Muscle of back (tissue), 11 donors: Measurements from ENCODE around the gene ISCU. TPM values are rescaled to one million over a fixed set of nuclear protein-coding genes. Genes with fewer than 3 reads are reported as not detected.
"Not testable (repeated sequence)": the region's sequence is repeated elsewhere in the genome, so short reads cannot be mapped to it uniquely, and the experiment has no call there.

Source experiments
- DNase-seq, 3 donors: peaks; one replicate each; pipeline versions ENCODE4 v3.0.0 to v3.0.0-alpha.2; 2013
- polyA plus RNA-seq, 10 donors: library from polyadenylated mRNA; unstranded; fragments of 120-200 nt; gene quantifications; one replicate each; pipeline ENCODE4 v1.2.1, GENCODE V29; 2013; ENCODE audit not compliant: insufficient read length in 10 of 10

The ISCU gene
- polyA plus RNA-seq, 10 donors: 82.1 to 99.6 (median 88.4) TPM

DNA sequence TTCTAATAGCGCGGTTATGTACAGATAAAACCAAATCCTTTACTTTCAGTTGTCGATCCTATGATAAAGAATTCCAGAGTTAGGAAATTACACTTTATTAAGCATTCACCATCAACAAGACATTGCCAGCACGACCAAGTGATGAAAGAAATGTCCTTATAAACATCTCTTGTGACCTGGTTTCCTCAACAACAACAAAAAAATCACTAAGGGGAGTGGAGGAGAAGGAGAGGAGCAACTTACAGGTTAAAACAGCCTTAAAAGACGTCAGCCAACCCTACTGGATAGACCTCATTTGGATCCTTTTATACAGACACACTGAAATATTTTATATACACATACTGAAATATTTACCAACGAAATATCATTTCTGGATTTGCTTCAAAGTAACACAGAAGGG is 24.2 kb upstream of the ISCU start:
- no peak for DNase-seq

DNA sequence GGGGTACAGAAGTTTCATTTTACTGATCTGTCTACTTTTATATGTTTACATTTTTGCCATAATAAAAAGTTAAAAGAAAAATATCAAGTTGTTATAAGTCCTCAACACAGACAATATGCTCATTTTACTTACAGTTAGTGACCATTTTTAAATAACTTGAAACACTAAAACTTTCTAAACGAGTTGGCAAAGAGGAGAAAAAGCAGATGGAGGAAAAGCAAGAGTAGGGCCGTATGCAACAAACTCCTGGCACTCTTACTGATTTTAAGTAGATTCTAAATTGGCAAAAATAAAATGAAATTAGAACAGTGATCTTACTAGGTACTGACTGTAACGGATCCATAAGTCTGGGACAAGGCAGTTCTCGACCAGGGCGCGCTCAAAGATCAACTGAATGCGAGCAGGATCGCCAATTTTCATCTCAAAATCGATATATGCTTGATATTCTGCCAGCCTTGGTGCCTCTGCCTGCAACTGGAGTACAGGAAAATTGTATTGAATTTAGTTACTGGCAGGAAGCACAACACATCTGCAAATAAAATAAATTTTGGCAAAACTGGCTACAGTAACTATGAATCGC is 23.7 kb upstream of the ISCU start:
- no peak for DNase-seq

DNA sequence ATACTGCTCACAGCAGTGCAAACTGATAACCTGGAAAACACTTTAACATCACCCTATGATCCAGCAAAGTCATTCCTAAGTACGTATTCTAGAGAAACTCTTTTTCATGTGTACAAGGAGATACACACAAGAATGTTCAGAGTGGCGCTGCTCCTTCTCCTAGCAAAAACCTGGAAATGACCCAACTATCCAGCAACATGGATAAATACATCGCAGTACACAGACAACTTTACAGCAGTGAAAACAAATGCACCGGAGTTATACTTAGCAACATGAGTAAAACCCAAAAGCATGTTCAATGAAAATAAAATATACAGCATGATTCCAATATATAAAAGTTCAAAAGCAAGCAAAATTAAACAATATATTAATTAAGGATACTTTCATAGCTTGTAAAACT is 20.1 kb upstream of the ISCU start:
- DNase-seq: no peak

DNA sequence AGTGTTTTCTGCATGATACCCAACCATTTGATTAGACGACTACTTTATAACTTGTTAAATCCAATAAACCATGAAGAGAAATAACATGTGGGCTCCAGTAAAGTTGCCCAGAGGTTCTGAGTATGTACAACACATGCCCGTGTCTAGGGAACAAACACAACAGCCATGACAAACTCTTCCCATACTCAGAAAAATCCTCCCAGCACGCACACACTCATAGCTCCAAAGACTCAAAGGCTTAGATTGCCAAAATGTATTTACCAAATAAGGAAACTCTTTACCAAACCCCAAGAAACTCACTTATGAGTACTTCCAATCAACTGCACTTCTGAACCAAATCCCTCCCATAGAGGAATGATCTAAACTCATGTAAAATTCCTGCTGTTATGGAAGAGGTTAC is 18.7 kb upstream of the ISCU start:
- no peak for DNase-seq

DNA sequence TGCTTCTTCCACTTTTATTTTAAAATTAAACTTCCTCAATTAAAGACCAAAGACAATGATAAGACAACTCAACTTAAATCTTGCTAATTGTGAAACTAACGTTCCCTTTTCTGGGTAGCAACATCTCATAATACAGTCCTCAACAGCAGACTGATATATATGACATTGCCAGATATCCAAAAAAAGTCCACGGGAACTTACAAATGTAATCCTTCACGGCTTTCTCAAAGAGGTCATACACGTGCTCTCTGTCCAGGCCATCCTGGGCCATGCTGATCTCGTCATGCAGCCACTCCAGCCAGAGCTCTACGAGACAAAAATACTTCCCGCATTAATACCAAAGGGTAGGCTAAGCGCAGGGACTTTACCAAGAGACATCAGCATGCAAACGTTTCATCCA is 14.7 kb upstream of the ISCU start:
- DNase-seq: no peak

DNA sequence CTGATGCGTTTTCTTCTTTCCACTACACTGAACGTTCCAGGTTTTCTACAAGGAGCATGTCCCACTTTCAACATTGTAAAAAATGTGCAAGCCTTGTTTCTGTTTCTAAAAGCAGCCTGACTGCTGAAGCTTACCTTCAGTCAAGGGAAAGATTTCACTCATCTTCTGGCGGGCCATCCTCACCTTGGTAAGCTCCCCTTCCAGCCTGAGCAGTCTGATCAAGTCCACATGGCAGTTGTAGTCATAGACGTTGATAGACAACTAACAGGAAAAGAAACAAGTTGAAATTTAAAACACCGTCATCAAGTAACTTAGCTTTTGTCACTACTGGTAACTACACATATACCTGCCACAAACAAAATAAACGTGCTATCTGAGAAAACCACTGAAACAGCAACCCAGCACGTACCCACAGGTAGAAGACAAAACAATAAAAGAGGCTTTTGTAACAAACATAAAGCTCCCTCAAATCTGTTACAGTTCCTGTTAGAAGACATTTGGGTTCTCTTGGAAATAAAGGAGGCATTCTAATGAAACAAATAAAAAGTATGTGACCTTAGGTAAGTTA is 13.4 kb upstream of the ISCU start:
- no peak for DNase-seq

DNA sequence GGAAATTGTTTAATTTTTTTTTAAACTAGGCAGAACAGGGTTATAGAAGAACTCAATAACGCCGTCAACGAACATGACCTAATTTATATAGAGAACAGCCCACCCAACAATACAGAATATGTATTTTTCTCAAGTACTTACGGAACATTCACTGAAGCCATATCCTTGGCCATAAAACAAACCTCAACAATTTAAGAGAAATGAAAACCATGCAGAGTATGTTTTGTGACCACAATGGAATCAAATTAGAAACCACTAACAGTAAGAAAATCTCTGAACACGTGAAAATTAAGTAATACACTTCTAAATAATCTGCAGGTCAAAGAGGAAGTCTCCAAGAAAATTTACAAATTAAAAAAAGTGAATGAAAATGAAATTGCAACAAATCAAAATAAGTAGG is 10.9 kb upstream of the ISCU start:
- DNase-seq: no peak

DNA sequence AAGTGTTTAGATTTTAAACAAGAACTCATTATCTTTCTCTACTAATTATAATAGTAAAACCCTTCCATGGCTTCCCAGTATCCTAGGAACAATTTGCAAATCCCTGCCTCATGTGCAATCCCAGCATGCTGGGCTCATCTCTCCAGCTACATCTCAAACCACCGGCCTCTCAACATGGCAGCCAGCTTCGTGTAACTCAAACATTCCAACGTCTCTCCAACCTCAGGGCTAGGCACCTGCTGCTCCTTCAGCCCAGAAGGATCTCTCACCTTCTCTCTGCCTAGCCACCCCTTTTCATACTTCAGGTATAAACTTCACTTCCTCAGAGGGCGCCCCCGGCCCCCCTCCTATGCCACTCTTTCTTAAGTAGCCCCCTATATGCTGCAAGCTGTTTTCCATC is 8.6 kb upstream of the ISCU start:
- no peak for DNase-seq

DNA sequence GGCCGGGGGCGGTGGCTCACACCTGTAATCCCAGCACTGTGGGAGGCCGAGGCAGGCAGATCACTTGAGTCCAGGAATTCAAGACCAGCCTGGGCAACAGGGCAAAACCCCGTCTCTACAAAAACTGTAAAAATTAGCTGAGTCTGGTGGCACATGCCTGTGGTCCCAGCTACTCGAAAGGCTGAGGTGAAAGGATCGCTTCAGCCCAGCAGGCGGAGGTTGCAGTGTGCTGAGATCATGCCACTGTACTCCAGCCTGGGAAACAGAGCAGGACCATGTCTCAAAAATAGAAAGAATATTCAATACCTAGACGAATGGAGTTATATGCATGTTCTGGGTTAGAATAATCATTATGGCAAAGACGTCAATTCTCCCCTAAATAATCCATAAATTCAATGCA is 7.0 kb upstream of the ISCU start:
- not testable (repeated sequence) for DNase-seq

DNA sequence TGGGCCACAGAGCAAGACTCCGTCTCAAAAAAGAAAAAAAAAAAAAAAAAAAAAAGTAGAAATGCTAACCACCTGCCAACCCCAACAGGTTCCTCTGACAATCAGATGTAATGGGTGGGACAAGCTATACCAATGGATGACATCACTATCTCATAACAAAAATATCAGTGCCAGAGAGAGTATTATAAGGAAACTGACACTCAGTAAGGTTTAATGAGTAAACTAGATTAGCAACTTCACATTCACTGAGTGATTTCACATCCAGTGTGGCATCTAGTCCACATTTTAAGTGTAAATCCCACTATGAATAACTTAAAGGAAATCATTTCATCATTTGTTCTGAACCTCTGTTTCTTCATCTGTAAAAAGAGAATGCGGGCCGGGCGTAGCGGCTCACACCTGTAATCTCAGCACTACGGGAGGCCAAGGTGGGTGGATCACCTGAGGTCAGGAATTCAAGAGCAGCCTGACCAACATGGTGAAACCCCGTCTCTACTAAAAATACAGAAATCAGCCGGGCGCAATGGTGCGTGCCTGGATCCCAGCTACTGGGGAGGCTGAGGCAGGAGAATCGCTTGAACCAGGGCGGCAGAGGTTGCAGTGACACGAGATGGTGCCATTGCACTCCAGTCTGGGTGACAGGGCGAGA is 3.3 kb upstream of the ISCU start:
- DNase-seq: no peak

DNA sequence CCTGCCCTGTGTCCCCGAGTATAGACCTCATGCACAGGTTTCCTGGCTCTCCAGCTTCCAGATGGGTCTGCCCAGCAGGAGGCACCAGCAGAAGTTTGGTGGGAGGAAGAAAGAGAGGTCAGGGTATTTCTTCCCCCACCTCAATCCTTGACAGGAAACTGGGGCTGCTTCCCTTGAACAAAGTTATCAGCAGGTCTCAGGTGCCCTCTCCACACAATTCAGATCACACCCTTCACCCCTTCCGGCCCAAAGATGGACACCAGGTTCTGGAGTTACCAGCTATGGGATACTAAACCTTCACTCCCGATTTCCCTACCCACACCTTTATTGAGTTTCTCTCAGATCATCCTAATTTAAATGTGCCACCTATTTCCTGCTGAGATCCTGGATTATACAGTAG is 2.6 kb upstream of the ISCU start:
- no peak for DNase-seq

DNA sequence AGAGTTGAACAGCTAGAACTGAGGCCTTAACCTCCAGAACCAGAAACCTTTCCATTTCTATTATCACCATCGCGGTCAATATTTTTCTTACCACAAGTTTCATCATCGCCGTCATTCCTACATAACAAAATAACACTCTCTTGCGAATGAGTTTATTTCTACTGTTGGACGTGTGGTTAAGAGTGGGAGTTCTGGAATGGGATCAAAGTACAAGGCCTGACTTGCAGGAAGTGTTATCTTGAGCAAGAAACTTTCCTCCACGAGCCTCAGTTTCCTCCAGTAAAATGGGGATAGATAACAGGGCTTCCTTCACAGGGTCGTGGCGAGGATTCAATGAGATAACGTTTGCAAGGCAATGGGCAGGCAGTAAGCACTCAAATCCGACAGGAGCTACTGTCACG is 2.1 kb upstream of the ISCU start:
- no peak for DNase-seq

DNA sequence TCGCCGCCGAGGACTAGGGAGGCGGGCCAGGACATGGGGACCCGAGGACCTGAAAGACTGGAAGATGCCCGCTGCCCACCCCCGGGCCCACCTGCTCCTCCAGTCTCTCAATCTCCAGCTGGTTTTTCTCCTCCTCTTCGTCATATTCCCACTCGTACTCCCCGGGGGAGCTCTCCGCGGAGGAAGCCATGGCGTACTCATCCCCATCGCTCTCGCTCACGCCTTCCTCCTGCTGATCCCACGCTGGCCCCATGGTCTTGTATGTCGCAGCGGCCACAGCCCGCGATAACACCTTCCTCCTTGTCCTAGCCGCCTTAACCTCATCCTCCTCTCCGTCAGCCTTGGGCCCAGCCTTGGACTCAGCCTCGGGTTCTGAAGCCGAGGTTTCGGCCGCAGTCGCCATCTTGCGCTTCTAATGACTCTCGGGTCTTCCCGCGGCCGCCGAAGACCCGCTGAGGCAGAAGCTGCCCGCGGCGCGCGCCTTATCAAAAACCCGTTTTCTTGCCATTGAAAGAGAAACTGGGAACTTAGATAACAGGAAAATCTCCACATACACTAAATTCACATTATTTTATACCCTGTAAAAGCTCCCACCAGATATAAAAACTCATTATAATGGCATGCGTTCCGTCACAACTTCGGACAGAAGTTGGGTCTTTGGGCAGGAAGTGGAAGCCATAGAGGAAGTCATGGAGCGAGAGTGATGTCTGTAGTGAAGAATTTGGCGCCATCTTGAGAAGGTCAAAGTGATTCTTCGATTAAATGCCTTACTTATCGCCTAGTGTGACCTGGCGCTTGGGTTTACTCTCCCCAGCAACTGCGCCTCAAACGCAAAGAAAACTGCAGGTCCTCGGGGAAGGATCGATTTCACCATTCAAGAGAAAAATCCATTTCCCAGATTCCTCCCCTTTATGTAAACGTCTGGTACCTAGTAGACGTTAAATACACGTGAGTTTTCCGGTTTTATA is 1.4 kb upstream of the ISCU start, which contains the start of gene SART3:
TSS of gene SART3 (minus strand) at position 422 of the 968 bp plus-strand sequence. CDS start at position 403, 19 bp downstream.
- peak; percentile 91 to 97 (median 91) for DNase-seq

DNA sequence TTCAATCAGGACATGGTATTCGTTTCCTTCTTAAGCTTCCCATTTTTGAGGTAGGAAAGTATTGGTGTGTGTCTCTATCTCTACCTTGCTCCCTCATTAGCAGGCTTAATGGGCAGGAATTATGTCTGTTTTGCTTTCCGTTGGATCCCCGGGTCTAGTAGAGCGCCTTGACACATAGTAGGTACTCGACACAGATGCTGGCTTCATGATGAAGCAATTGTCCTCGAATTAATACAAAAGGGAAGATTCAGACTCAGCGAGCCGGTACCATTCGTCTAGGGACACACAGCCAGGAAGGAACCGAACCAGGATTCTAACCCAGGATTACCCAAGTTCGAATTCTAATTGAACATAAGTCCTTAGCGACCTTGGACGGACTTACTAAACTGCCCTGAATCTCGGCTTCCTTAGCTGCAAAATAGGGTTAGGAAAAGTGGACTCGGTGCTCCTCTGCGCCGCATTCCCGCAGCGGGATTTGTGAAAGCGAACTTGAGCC is 496 bp upstream of the ISCU start:
- DNase-seq: no peak

DNA sequence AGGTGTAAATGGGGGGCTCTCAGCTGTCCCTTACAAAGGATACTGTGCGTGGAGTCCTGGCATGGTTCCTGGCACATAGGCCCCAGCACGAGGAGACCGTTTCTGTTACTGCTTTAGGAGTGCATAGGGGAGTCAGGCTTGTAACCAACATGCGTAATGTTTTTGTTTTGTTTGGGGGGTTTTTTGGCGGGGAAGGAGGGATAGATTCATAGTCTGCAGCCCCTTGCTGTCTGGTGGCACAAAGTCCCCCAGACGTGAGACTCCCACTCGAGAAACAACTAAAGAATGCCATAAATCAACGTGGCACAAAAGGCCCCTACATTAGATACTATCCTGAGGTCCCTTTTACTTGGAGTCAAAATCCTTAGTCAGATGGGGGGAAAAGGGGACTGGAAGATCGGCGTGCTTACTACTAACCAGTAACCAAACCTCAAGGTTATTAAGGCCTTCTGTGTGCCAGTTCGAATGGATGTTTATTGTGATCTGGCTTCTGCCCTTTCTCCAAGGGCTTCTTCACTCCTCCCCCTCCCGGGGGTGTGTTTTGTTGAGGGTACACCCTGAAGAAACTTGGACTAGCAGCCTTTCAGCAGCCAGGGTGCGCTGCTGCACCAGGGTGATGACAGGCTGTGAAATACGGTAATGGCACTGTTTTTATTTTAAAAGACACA is 874 bp downstream of the ISCU start:
- DNase-seq: peak; percentile 88 to 94 (median 88)

DNA sequence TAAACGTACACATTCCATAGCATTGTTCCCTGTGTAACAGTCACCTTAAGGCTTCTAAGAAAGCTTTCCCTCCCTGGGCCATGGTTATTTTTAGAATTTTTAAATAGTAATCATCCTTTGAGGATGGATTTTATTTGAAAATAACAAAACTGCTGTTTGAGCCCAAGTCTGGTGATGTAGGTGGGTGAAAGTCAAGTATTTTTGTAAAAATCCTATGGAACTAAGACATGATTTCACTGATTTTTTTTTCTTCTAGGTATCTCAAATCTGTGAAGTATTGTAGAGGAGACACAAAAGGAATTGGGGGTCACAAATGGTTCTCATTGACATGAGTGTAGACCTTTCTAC is 1.4 kb downstream of the ISCU start:
- DNase-seq: no peak

DNA sequence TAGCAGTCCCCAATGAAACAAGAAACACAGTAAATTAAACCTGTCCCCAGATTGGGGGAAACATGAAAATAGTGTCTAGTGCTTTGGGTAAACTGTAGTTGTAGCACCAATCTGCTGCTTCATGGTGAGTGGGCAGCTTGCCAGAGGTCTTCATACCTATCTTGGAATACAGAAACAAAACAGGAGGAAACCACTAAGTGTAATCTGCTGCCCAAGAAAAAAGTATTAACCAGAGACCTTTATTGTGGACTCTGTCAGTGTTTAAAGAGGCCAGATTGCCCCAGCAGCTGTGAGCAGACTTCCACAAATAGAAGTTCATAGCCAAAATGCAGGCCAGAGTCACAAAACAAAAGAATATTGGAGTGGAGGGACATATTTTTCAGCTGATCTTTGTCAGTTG is 2.3 kb downstream of the ISCU start:
- no peak for DNase-seq

DNA sequence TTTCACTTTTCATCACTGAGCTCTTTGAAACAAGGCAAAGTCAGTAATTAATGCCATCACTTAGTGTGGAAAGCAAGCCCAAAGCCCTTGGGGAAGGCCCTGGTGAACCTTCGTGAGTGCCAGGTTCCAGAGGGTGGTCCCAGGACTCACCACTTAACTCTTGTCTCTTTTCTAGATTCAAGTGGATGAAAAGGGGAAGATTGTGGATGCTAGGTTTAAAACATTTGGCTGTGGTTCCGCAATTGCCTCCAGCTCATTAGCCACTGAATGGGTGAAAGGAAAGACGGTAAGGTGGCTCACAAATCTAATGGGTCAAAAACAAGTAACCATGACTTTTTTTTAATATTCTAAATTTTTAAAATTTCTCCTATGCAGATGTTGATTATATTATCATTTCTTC is 2.8 kb downstream of the ISCU start:
- no peak for DNase-seq

DNA sequence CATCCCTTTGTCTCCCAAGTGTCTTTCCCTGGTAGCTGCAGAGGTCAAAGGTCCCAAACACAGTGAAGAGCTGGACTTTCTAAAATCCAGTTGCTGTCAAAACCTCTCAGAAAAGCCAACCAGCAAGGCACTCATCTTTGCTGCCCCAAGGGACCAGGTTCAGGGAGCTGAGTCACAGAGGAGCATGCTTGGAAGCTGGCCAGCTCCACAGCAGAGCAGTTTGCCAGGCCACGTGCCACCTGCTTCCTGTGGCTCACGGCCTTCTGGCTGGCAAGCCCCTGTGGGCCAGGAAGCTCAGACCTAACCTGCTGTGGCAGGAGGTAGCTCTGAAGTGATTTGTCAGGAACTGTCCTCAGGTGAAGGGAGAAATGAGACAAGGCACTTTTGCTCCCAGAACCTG is 3.6 kb downstream of the ISCU start:
- no peak for DNase-seq

DNA sequence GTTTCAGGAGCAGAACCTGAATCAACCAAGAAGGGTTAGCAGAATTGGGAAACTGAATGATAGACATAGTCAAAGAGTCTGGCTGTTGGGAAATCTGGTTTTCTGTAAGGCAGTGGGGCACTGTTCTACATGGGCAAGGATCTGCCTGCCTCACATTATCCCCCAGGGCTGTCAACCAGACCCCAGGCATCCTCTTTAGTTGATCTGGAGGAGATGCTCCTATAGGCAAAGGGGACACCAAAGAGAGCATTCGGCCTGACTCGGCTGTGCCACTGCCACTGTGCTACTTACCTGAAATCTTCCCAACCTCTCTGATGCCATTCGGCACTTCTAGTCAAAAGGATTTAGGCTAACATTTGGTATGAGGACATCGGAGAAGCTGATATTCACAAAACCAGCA is 4.1 kb downstream of the ISCU start:
- no peak for DNase-seq

DNA sequence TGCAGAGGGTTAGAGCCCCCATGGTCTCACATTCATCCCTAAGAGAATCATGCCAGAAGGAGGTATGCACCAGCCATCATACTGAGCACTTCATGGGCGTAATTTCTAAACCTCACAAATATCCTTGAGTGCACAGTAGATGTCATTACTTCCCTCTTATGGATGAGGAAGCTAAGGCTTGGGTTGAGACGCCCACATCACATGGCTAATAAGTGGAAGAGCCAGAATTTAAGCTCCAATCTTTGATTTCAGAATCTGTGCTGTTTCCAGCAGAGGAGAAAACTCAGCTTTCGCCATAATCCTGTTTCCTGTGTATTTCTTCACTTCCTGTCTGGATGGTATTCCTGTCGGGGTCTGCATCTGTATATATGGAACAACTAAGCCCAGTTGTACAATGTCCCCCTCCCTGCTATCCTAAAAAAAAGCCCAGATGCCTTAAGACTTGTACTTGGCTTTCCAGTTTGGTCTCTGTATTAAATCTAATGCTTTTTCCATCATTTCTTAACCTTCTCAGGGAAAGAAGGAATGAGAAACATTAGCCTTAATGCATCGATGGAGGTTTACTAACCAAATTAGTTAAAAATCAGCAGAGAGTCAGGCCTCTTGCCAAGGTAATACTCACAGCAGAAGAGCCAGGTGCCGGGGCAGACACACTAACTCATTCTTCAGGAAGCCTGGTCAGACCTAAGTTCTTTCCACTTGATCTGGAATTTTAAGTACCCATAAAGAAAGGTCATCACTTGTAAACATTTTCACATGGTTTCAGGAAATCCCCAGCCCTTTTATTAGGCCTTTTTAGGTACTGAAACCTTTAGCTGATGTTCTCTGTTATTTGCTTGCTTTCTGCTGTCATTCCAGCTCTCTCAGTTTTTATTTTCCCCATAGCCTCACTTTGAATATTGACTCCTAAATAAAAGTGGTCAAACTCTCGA is 5.3 kb downstream of the ISCU start:
- peak in 2 of 3 donors; percentile 37 to 52 for DNase-seq
